ENCODE data around the gene FANCI. TPM values are rescaled to one million over a fixed set of nuclear protein-coding genes. Genes with fewer than 3 reads are reported as not detected.

Gene FANCI
- total and polyA plus RNA-seq, 2 of the 13 experiments (the other 11 are each of a cell fraction or from before 2014, with no cell fraction given): 15.7 to 68.8 TPM

- Histone ChIP-seq H3K79me2 (ENCODE audit: insufficient read depth, low read length) (no peaks in the 10 kb centered on the region), H3K9ac (ENCODE audit: insufficient read depth, low read depth, low read length) (no peak overlapping the region), H4K20me1 (ENCODE audit: insufficient read depth, low read length) (no peaks in the 10 kb centered on the region), H3K27ac (ENCODE audit: extremely low read length, insufficient read depth, low read length) (no peak overlapping the region), H3K9me3 (ENCODE audit: low read length) (no peaks in the 10 kb centered on the region), H2AFZ (ENCODE audit: low read length) (no peak overlapping the region), H3K4me1 (ENCODE audit: insufficient read depth, low read length) (peaks cover 25% of the 10 kb centered on the region; the same call in 1 of the 2 replicates), H3K4me2 (ENCODE audit: low read depth, low read length) (no peak overlapping the region), H3K27me3 (ENCODE audit: control insufficient read depth in 1 of 2, insufficient read depth in 2 of 2, low read length in 2 of 2) (peaks cover 0 to 5% of the 10 kb centered on the region in 2 experiments; a peak in 1 of 5 replicates), H3K36me3 (replicated peaks in 1 of 2; ENCODE audit: control insufficient read depth in 1 of 2, insufficient read depth in 2 of 2, low read length in 2 of 2) (no peaks in the 10 kb centered on the region), H3K4me3 (replicated peaks in 1 of 3; ENCODE audit: insufficient read depth in 1 of 3, low read depth in 2 of 3, low read length in 3 of 3) (no peak overlapping the region)
- no peak for DNase-seq (ENCODE audit: low spot score)
- no peak for FAIRE-seq
- ChIA-PET POLR2A (no interaction called here), CTCF (ENCODE audit: low intra/inter-chr PET ratio, low total read pairs) (no interaction called here)
- in situ Hi-C loops (cut with HindIII; ENCODE audit: extremely low pct_ligation_motif_present, low pct_unique_long_range_greater_than_20kb) (no loop called here), intact Hi-C loops (cut with micrococcal nuclease; ENCODE audit: unreplicated experiment) (no loop called here)
- WGBS (ENCODE audit: low lambda C conversion rate): 61% methylated on average over 5 of the region's 5 CpGs
- no TSS peak for BruUV-seq (replicated peaks)
- ATAC-seq: no peak
- no peak for TF ChIP-seq MTA3 (CRISPR knock-in tag; IDR thresholded peaks at IDR 0.05)
- TF ChIP-seq GABPA (IDR thresholded peaks at IDR 0.05; ENCODE audit: low read depth, low read length): no peak
- TF ChIP-seq GABPA (CRISPR knock-in tag; IDR thresholded peaks at IDR 0.05; ENCODE audit: low read depth): no peak
- no peak for TF ChIP-seq ZNF292 (CRISPR knock-in tag; IDR thresholded peaks at IDR 0.05; ENCODE audit: borderline replicate concordance, low read depth)
- TF ChIP-seq ZNF639 (CRISPR knock-in tag; conservative IDR thresholded peaks at IDR 0.05): no peak
- TF ChIP-seq SKI (IDR thresholded peaks at IDR 0.05; ENCODE audit: partially characterized antibody): no peak
- TF ChIP-seq ZNF737 (CRISPR knock-in tag; IDR thresholded peaks at IDR 0.05; ENCODE audit: borderline replicate concordance): no peak
- TF ChIP-seq ZBED4 (CRISPR knock-in tag; IDR thresholded peaks at IDR 0.05; ENCODE audit: borderline replicate concordance): no peak
- no peak for TF ChIP-seq NAIF1 (CRISPR knock-in tag; IDR thresholded peaks at IDR 0.05; ENCODE audit: borderline replicate concordance)
- TF ChIP-seq POGK (CRISPR knock-in tag; conservative IDR thresholded peaks at IDR 0.05): no peak
- no peak for TF ChIP-seq ZNF720 (CRISPR knock-in tag; IDR thresholded peaks at IDR 0.05)
- TF ChIP-seq ZKSCAN8 (CRISPR knock-in tag; IDR thresholded peaks at IDR 0.05; ENCODE audit: borderline replicate concordance): no peak
- no peak for TF ChIP-seq IRF1 (CRISPR knock-in tag; IDR thresholded peaks at IDR 0.05; ENCODE audit: low read depth)
- no peak for TF ChIP-seq XRCC5 (optimal IDR thresholded peaks at IDR 0.05; ENCODE audit: low read length)
- TF ChIP-seq ZSCAN22 (CRISPR knock-in tag; IDR thresholded peaks at IDR 0.05): no peak
- no peak for TF ChIP-seq YEATS2 (CRISPR knock-in tag; IDR thresholded peaks at IDR 0.05; ENCODE audit: borderline replicate concordance)
Measured at GRCh38 chr15:89225588-89225987, 18.2 kb upstream of the FANCI start.

Measured in HepG2 (cell line).